Peyer's patch (tissue), 4 donors: Measurements from ENCODE around the gene BRPF1. TPM values are rescaled to one million over a fixed set of nuclear protein-coding genes. Genes with fewer than 3 reads are reported as not detected.
A peak's percentile ranks its signal among the peaks of the same experiment; 100 is the strongest.

Experiments used
- DNase-seq, 3 donors: peaks; one replicate each; pipeline ENCODE4 v3.0.0-alpha.2; 2017 to 2019
- H3K27ac ChIP-seq, 4 donors: fragments of 200-600 bp; sonication (generic); one replicate each; pipeline ENCODE4 v1.5.1; 2016 to 2019
- H3K27me3 ChIP-seq, 2 donors: fragments of 200-600 bp; sonication (generic); one replicate each; pipeline ENCODE4 v1.5.1; 2019
- H3K36me3 ChIP-seq, 3 donors: fragments of 200-600 bp; sonication (generic); one replicate each; pipeline ENCODE4 v1.5.1; 2016 to 2019
- H3K4me1 ChIP-seq, 4 donors: fragments of 200-600 bp; sonication (generic); one replicate each; pipeline ENCODE4 v1.5.1; 2016 to 2019
- H3K4me3 ChIP-seq, 4 donors: fragments of 200-600 bp; sonication (generic); 1 replicate in 3 of 4; 2 replicates in 1 of 4; pipeline ENCODE4 v1.5.1; 2016 to 2019; ENCODE audit warnings: mild to moderate bottlenecking in 1 of 4
- H3K9me3 ChIP-seq, 4 donors: fragments of 200-600 bp; sonication (generic); one replicate each; pipeline ENCODE4 v1.5.1; 2016 to 2019; ENCODE audit warnings: mild to moderate bottlenecking in 1 of 4
- CTCF ChIP-seq, 6 experiments: fragments of 450-650 bp in 4 of 6; fragments of 200-600 bp in 2 of 6; sonication (generic) in 1 of 6; IDR thresholded peaks; one replicate each; pipeline ENCODE4 v1.5.1; 2017 to 2019; ENCODE audit warnings: antibody characterized with exemption in 6 of 6, mild to moderate bottlenecking in 3 of 6, moderate library complexity in 1 of 6
- POLR2A ChIP-seq, 2 donors: fragments of 450-650 bp; IDR thresholded peaks; one replicate each; pipeline ENCODE4 v1.5.1; 2017; ENCODE audit warnings: antibody characterized with exemption in 2 of 2, mild to moderate bottlenecking in 2 of 2, moderate library complexity in 2 of 2
- total RNA-seq, 4 donors: library from RNA; depleted of rRNA; stranded (reverse); fragments of >200 nt; gene quantifications; one replicate each; pipeline ENCODE4 v1.1.0, GENCODE V29; 2016

The BRPF1 gene
- total RNA-seq, 4 donors from 2014 or later = 16.8 to 43.7 (median 25.6) TPM

GRCh38 chr3:9721015-9721699, 10.4 kb upstream of the BRPF1 start:
- Histone ChIP-seq H3K36me3 (no peaks in the 10 kb centered on the region), H3K9me3 (no peaks in the 10 kb centered on the region), H3K27me3 (no peaks in the 10 kb centered on the region), H3K4me1 (peaks cover 0 to 3% (median 0%) of the 10 kb centered on the region in 4 donors), H3K27ac (no peak overlapping the region), H3K4me3 (no peak overlapping the region)
- no peak for DNase-seq
- TF ChIP-seq POLR2A (IDR thresholded peaks at IDR 0.05) (no peak), CTCF (IDR thresholded peaks at IDR 0.05) (no peak)

- Histone ChIP-seq H3K4me3 (no peak overlapping the region), H3K9me3 (no peaks in the 10 kb centered on the region), H3K36me3 (no peaks in the 10 kb centered on the region), H3K27me3 (no peaks in the 10 kb centered on the region), H3K27ac (no peak overlapping the region), H3K4me1 (no peaks in the 10 kb centered on the region)
- TF ChIP-seq POLR2A (IDR thresholded peaks at IDR 0.05) (no peak), CTCF (IDR thresholded peaks at IDR 0.05) (no peak)
- DNase-seq = no peak
Measured at GRCh38 chr3:9721700-9722060, 9.9 kb upstream of the BRPF1 start.

- Histone ChIP-seq H3K36me3 (no peaks in the 10 kb centered on the region), H3K27me3 (no peaks in the 10 kb centered on the region), H3K4me3 (no peak overlapping the region), H3K4me1 (no peaks in the 10 kb centered on the region), H3K9me3 (no peaks in the 10 kb centered on the region), H3K27ac (no peak overlapping the region)
- DNase-seq = no peak
- TF ChIP-seq POLR2A (IDR thresholded peaks at IDR 0.05) = no peak
- TF ChIP-seq CTCF (IDR thresholded peaks at IDR 0.05) = no peak
Measured at GRCh38 chr3:9725775-9726515, 5.6 kb upstream of the BRPF1 start.

- no peaks in the 10 kb centered on the region for H3K27me3 ChIP-seq
- no peaks in the 10 kb centered on the region for H3K36me3 ChIP-seq
- H3K9me3 ChIP-seq = no peaks in the 10 kb centered on the region
- DNase-seq = peak in 2 of 3 donors; percentile 48 to 64
- H3K4me3 ChIP-seq = no peak overlapping the region
- no peak overlapping the region for H3K27ac ChIP-seq
- TF ChIP-seq CTCF (IDR thresholded peaks at IDR 0.05) (peak in 5 of 6 experiments; percentile 22 to 54 (median 33)), POLR2A (IDR thresholded peaks at IDR 0.05) (no peak)
- H3K4me1 ChIP-seq = peaks cover 0 to under 1% (median 0%) of the 10 kb centered on the region in 4 donors
Measured at GRCh38 chr3:9727041-9727595, 4.4 kb upstream of the BRPF1 start.

GRCh38 chr3:9727743-9728142, 3.8 kb upstream of the BRPF1 start:
- Histone ChIP-seq H3K4me1 (peaks cover 0 to 7% (median 3%) of the 10 kb centered on the region in 4 donors), H3K27me3 (no peaks in the 10 kb centered on the region), H3K4me3 (no peak overlapping the region), H3K36me3 (no peaks in the 10 kb centered on the region), H3K9me3 (no peaks in the 10 kb centered on the region), H3K27ac (no peak overlapping the region)
- DNase-seq = no peak
- no peak for TF ChIP-seq POLR2A (IDR thresholded peaks at IDR 0.05)
- no peak for TF ChIP-seq CTCF (IDR thresholded peaks at IDR 0.05)
